Measurements from ENCODE around the gene KIF20A. TPM values are rescaled to one million over a fixed set of nuclear protein-coding genes. Genes with fewer than 3 reads are reported as not detected.

Gene KIF20A
- total and polyA plus RNA-seq, 4 experiments from 2014 or later = not detected

DNA sequence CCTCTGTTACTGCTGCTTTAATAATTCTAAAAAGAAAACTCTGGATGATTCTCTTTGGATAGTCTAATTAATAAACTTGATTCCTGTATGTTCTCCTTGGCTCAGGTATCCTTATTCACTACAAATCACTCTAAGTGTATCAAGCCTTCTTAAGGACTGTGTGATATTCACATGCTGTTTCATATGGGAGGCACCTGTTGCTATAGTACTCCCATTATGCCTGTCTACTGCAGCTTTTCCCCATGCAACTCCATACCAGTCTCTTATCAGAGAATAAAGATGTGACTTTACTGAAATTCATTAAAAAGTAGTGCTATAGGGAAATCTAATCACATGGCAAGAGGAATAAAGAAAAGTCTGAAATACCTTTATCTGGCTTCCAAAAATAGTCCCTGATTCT is 15.2 kb upstream of the KIF20A start:
- Mint-ChIP-seq H3K4me3 (no peak overlapping the region), H3K27me3 (no peaks in the 10 kb centered on the region), H3K36me3 (peaks cover 86 to 95% of the 10 kb centered on the region in 2 donors), H3K4me1 (peaks cover 0 to 1% (median 0%) of the 10 kb centered on the region in 4 donors), H3K27ac (peak overlapping the region in 1 of 7 donors; percentile 55), H3K9me3 (no peaks in the 10 kb centered on the region)
- Histone ChIP-seq H3K4me1 (ENCODE audit: insufficient read depth, low read length) (no peaks in the 10 kb centered on the region), H3K27ac (ENCODE audit: low read depth, low read length) (no peak overlapping the region), H3K4me3 (ENCODE audit: low read length in 2 of 2) (no peak overlapping the region), H3K9me3 (ENCODE audit: control insufficient read depth in 1 of 2, low read length in 2 of 2) (no peaks in the 10 kb centered on the region), H3K36me3 (ENCODE audit: insufficient read depth, low read length) (peaks cover 96% of the 10 kb centered on the region), H3K27me3 (ENCODE audit: insufficient read depth, low read length) (no peaks in the 10 kb centered on the region)
- no peak for DNase-seq
- intact Hi-C loops (cut with micrococcal nuclease) = no loop called here
- POLR2A ChIA-PET (ENCODE audit: partially characterized antibody) = no interaction called here
- CTCF ChIA-PET (ENCODE audit: partially characterized antibody) = no interaction called here

GRCh38 chr5:138169124-138169523 is 9.8 kb upstream of the KIF20A start:
- no peak overlapping the region for H3K27ac ChIP-seq (ENCODE audit: low read depth, low read length)
- no peak overlapping the region for H3K4me3 Mint-ChIP-seq
- H3K27me3 Mint-ChIP-seq = no peaks in the 10 kb centered on the region
- H3K4me3 ChIP-seq (ENCODE audit: low read length in 2 of 2) = no peak overlapping the region
- peaks cover 81% of the 10 kb centered on the region for H3K36me3 ChIP-seq (ENCODE audit: insufficient read depth, low read length)
- ChIA-PET POLR2A (ENCODE audit: partially characterized antibody) (interaction anchor here (1.3 kb wide), 1 partner anchor 10 kb away, joined by 4 read pairs; the partner anchor contains the start of genes BRD8 and KIF20A), CTCF (ENCODE audit: partially characterized antibody) (no interaction called here)
- no peak overlapping the region for H3K27ac Mint-ChIP-seq
- peaks cover 0 to 9% (median 5%) of the 10 kb centered on the region in 4 donors for H3K4me1 Mint-ChIP-seq
- peaks cover 84 to 89% of the 10 kb centered on the region in 2 donors for H3K36me3 Mint-ChIP-seq
- no peaks in the 10 kb centered on the region for H3K9me3 Mint-ChIP-seq
- peaks cover 5% of the 10 kb centered on the region for H3K4me1 ChIP-seq (ENCODE audit: insufficient read depth, low read length)
- intact Hi-C loops (cut with micrococcal nuclease) = no loop called here
- DNase-seq = no peak
- no peaks in the 10 kb centered on the region for H3K9me3 ChIP-seq (ENCODE audit: control insufficient read depth in 1 of 2, low read length in 2 of 2)
- no peaks in the 10 kb centered on the region for H3K27me3 ChIP-seq (ENCODE audit: insufficient read depth, low read length)

GRCh38 chr5:138170299-138170698 is 8.6 kb upstream of the KIF20A start:
- DNase-seq = no peak
- ChIA-PET CTCF (ENCODE audit: partially characterized antibody) (no interaction called here), POLR2A (ENCODE audit: partially characterized antibody) (interaction anchor here (1.3 kb wide), 1 partner anchor 8 kb away, joined by 4 read pairs; the partner anchor contains the start of genes BRD8 and KIF20A)
- Histone ChIP-seq H3K27me3 (ENCODE audit: insufficient read depth, low read length) (no peaks in the 10 kb centered on the region), H3K27ac (ENCODE audit: low read depth, low read length) (no peak overlapping the region), H3K4me3 (ENCODE audit: low read length in 2 of 2) (no peak overlapping the region), H3K4me1 (ENCODE audit: insufficient read depth, low read length) (peaks cover 5% of the 10 kb centered on the region), H3K36me3 (ENCODE audit: insufficient read depth, low read length) (peaks cover 70% of the 10 kb centered on the region), H3K9me3 (ENCODE audit: control insufficient read depth in 1 of 2, low read length in 2 of 2) (no peaks in the 10 kb centered on the region)
- no peaks in the 10 kb centered on the region for H3K27me3 Mint-ChIP-seq
- peaks cover 2 to 13% (median 7%) of the 10 kb centered on the region in 4 donors for H3K4me1 Mint-ChIP-seq
- peaks cover 79 to 82% of the 10 kb centered on the region in 2 donors for H3K36me3 Mint-ChIP-seq
- no peak overlapping the region for H3K27ac Mint-ChIP-seq
- no peaks in the 10 kb centered on the region for H3K9me3 Mint-ChIP-seq
- H3K4me3 Mint-ChIP-seq = no peak overlapping the region
- intact Hi-C loops (cut with micrococcal nuclease) = no loop called here

- Mint-ChIP-seq H3K4me3 (no peak overlapping the region), H3K9me3 (no peaks in the 10 kb centered on the region), H3K27ac (no peak overlapping the region), H3K36me3 (peaks cover 14 to 26% of the 10 kb centered on the region in 2 donors), H3K27me3 (no peaks in the 10 kb centered on the region), H3K4me1 (peaks cover 4 to 20% (median 15%) of the 10 kb centered on the region in 4 donors)
- Histone ChIP-seq H3K4me1 (ENCODE audit: insufficient read depth, low read length) (peaks cover 20% of the 10 kb centered on the region), H3K9me3 (ENCODE audit: control insufficient read depth in 1 of 2, low read length in 2 of 2) (no peaks in the 10 kb centered on the region), H3K4me3 (ENCODE audit: low read length in 2 of 2) (peak overlapping the region; percentile 80 to 93), H3K27me3 (ENCODE audit: insufficient read depth, low read length) (no peaks in the 10 kb centered on the region), H3K27ac (ENCODE audit: low read depth, low read length) (peak overlapping the region; percentile 72), H3K36me3 (ENCODE audit: insufficient read depth, low read length) (peaks cover 4% of the 10 kb centered on the region)
- POLR2A ChIA-PET (ENCODE audit: partially characterized antibody) = interaction anchor here (0.8 to 1.9 kb wide), 6 partner anchors 9 to 398 kb away, joined by 4 to 9 read pairs (median 6); partner anchors contain the start of genes CDC23, ETF1, FAM53C and HSPA9
- intact Hi-C loops (cut with micrococcal nuclease) = loop anchor here (1.0 to 5.0 kb wide), 6 partner anchors 35 to 424 kb away; partner anchors contain the start of genes CDC23, ETF1, FAM53C and HNRNPA0
- CTCF ChIA-PET (ENCODE audit: partially characterized antibody) = interaction anchor here (0.9 to 2.5 kb wide), 6 partner anchors 10 to 427 kb away, joined by 3 to 10 read pairs (median 4); no protein-coding TSS in a partner anchor
- DNase-seq = peak in 2 of 5 donors; percentile 14 to 23
Observed at GRCh38 chr5:138177941-138178515, 884 bp upstream of the KIF20A start.

DNA sequence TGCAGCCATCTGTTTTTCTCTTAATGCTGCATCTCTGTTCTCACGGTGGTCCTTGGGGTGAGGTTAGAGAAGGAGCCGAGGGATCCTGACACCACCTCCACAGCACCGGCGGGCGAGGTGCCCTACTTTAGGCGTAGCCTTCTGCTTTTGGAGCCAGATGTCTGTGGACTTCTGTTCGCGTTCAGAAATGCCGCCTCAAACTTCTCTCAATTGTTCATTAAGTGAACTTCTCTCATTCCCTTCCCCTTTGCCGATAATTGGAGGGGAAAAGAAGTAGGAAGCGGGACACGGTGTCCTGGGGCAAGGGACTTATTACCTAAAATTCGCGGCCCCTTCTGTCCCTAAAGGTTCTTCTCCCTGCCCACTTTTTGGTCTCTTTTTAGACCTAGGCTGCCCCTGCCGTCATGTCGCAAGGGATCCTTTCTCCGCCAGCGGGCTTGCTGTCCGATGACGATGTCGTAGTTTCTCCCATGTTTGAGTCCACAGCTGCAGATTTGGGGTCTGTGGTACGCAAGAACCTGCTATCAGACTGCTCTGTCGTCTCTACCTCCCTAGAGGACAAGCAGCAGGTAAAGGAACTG is 455 bp downstream of the KIF20A start:
- Histone ChIP-seq H3K27ac (ENCODE audit: low read depth, low read length) (no peak overlapping the region), H3K9me3 (ENCODE audit: control insufficient read depth in 1 of 2, low read length in 2 of 2) (no peaks in the 10 kb centered on the region), H3K36me3 (ENCODE audit: insufficient read depth, low read length) (no peaks in the 10 kb centered on the region), H3K27me3 (ENCODE audit: insufficient read depth, low read length) (no peaks in the 10 kb centered on the region), H3K4me3 (ENCODE audit: low read length in 2 of 2) (peak overlapping the region; percentile 80 to 93), H3K4me1 (ENCODE audit: insufficient read depth, low read length) (peaks cover 15% of the 10 kb centered on the region)
- Mint-ChIP-seq H3K9me3 (no peaks in the 10 kb centered on the region), H3K4me3 (no peak overlapping the region), H3K36me3 (peaks cover 7 to 19% of the 10 kb centered on the region in 2 donors), H3K27ac (peak overlapping the region in 1 of 7 donors; percentile 55), H3K27me3 (no peaks in the 10 kb centered on the region), H3K4me1 (peaks cover 4 to 16% (median 9%) of the 10 kb centered on the region in 4 donors)
- CTCF ChIA-PET (ENCODE audit: partially characterized antibody) = interaction anchor here (0.6 to 2.5 kb wide), 10 partner anchors 9 to 804 kb away, joined by 3 to 10 read pairs (median 4); partner anchors contain the start of genes HSPA9 and KDM3B
- no peak for DNase-seq
- POLR2A ChIA-PET (ENCODE audit: partially characterized antibody) = interaction anchor here (0.6 to 1.9 kb wide), 5 partner anchors 10 to 426 kb away, joined by 3 to 9 read pairs (median 4); partner anchors contain the start of genes CDC23, ETF1 and HSPA9
- intact Hi-C loops (cut with micrococcal nuclease) = loop anchor here (2.0 to 5.0 kb wide), 3 partner anchors 143 to 363 kb away; partner anchors contain the start of genes ETF1 and FAM53C

- intact Hi-C loops (cut with micrococcal nuclease) = no loop called here
- DNase-seq = peak in 4 of 5 donors; percentile 14 to 33 (median 23)
- Histone ChIP-seq H3K27ac (ENCODE audit: low read depth, low read length) (no peak overlapping the region), H3K4me3 (ENCODE audit: low read length in 2 of 2) (no peak overlapping the region), H3K4me1 (ENCODE audit: insufficient read depth, low read length) (peaks cover 15% of the 10 kb centered on the region), H3K36me3 (ENCODE audit: insufficient read depth, low read length) (no peaks in the 10 kb centered on the region), H3K9me3 (ENCODE audit: control insufficient read depth in 1 of 2, low read length in 2 of 2) (no peaks in the 10 kb centered on the region), H3K27me3 (ENCODE audit: insufficient read depth, low read length) (no peaks in the 10 kb centered on the region)
- POLR2A ChIA-PET (ENCODE audit: partially characterized antibody) = interaction anchor here (1.3 kb wide), 1 partner anchor 427 kb away, joined by 3 read pairs; no protein-coding TSS in a partner anchor
- Mint-ChIP-seq H3K36me3 (peaks cover 1 to 20% of the 10 kb centered on the region in 2 donors), H3K4me3 (peak overlapping the region in 2 of 8 donors; percentile 9 to 82), H3K4me1 (peaks cover 3 to 12% (median 8%) of the 10 kb centered on the region in 4 donors), H3K27ac (peak overlapping the region in 1 of 7 donors; percentile 16), H3K9me3 (no peaks in the 10 kb centered on the region), H3K27me3 (no peaks in the 10 kb centered on the region)
- CTCF ChIA-PET (ENCODE audit: partially characterized antibody) = interaction anchor here (0.6 to 2.3 kb wide), 5 partner anchors 14 to 803 kb away, joined by 3 to 6 read pairs (median 3); partner anchors contain the start of genes HSPA9 and KDM3B
Observed at GRCh38 chr5:138180183-138180782, 1.4 kb downstream of the KIF20A start.
